ENCODE data around the gene PTCD2.

GRCh38 chr5:72390836-72391235, 70.7 kb downstream of the PTCD2 start:
- TF ChIP-seq, protein P1, sequence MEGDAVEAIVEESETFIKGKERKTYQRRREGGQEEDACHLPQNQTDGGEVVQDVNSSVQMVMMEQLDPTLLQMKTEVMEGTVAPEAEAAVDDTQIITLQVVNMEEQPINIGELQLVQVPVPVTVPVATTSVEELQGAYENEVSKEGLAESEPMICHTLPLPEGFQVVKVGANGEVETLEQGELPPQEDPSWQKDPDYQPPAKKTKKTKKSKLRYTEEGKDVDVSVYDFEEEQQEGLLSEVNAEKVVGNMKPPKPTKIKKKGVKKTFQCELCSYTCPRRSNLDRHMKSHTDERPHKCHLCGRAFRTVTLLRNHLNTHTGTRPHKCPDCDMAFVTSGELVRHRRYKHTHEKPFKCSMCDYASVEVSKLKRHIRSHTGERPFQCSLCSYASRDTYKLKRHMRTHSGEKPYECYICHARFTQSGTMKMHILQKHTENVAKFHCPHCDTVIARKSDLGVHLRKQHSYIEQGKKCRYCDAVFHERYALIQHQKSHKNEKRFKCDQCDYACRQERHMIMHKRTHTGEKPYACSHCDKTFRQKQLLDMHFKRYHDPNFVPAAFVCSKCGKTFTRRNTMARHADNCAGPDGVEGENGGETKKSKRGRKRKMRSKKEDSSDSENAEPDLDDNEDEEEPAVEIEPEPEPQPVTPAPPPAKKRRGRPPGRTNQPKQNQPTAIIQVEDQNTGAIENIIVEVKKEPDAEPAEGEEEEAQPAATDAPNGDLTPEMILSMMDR (conservative IDR thresholded peaks at IDR 0.05 in 1 of 2, IDR thresholded peaks at IDR 0.05 in 1 of 2; ENCODE audit: low read depth in 1 of 2, low read length in 2 of 2), result no peak
- TF ChIP-seq EZH2 (IDR thresholded peaks at IDR 0.05; ENCODE audit: low read length, missing control alignments), result no peak
